Dedifferentiated amniotic fluid mesenchymal stem cell (primary cell): ENCODE measurements around the gene ISM2.

Experiments
- DNase-seq: peaks from one replicate; pipeline ENCODE4 v3.0.0-alpha.2; 2016; ENCODE audit errors: extremely low spot score

ISM2 gene

GRCh38 chr14:77469067-77469505 lies 29.5 kb downstream of the ISM2 start:
- DNase-seq = no peak

- no peak for DNase-seq
Observed at GRCh38 chr14:77467801-77468200, 30.8 kb downstream of the ISM2 start.

- DNase-seq = peak; percentile 85
Observed at GRCh38 chr14:77459072-77459723, 39.4 kb downstream of the ISM2 start.

GRCh38 chr14:77458249-77458950 lies 40.2 kb downstream of the ISM2 start:
- no peak for DNase-seq

- peak; percentile 99 for DNase-seq
Observed at GRCh38 chr14:77457522-77458248, 40.9 kb downstream of the ISM2 start, which contains the start of the genes AHSA1 and VIPAS39. AHSA1 (plus strand) TSS chr14:77458093; CDS start chr14:77458190, 97 bp downstream. VIPAS39 (minus strand) TSS chr14:77457601; CDS start chr14:77454102, 3,499 bp downstream.

GRCh38 chr14:77457115-77457521 lies 41.5 kb downstream of the ISM2 start:
- no peak for DNase-seq

GRCh38 chr14:77455966-77456640 lies 42.5 kb downstream of the ISM2 start:
- no peak for DNase-seq

GRCh38 chr14:77442196-77442595 lies 56.4 kb downstream of the ISM2 start:
- DNase-seq = no peak

- DNase-seq = no peak
Observed at GRCh38 chr14:77439861-77440260, 58.8 kb downstream of the ISM2 start.

GRCh38 chr14:77438596-77438995 lies 60.0 kb downstream of the ISM2 start:
- no peak for DNase-seq

- no peak for DNase-seq
Observed at GRCh38 chr14:77436042-77436441, 62.6 kb downstream of the ISM2 start.

GRCh38 chr14:77426396-77426795 lies 72.2 kb downstream of the ISM2 start:
- no peak for DNase-seq

GRCh38 chr14:77424862-77425261 lies 73.8 kb downstream of the ISM2 start:
- DNase-seq = no peak
